ENCODE results near the gene TFB1M.
"Not testable (repeated sequence)": the region's sequence is repeated elsewhere in the genome, so short reads cannot be mapped to it uniquely, and the experiment has no call there.

The TFB1M gene

GRCh38 chr6:155329460-155330132, 15.3 kb upstream of the TFB1M start:
- DNase-seq, result no peak

- no peak for DNase-seq
These were observed 14.5 kb upstream of the TFB1M start for GRCh38 chr6:155328539-155329459.

- no peak for DNase-seq
These were observed 13.8 kb upstream of the TFB1M start for GRCh38 chr6:155328074-155328538.

GRCh38 chr6:155327326-155328073, 13.2 kb upstream of the TFB1M start:
- DNase-seq, result peak; percentile 44

GRCh38 chr6:155325700-155326516, 11.6 kb upstream of the TFB1M start:
- no peak for DNase-seq

GRCh38 chr6:155324993-155325392, 10.7 kb upstream of the TFB1M start:
- no peak for DNase-seq

GRCh38 chr6:155324172-155324571, 9.9 kb upstream of the TFB1M start:
- no peak for DNase-seq

GRCh38 chr6:155319902-155320301, 5.6 kb upstream of the TFB1M start:
- DNase-seq, result no peak

- no peak for DNase-seq
These were observed 2.9 kb upstream of the TFB1M start for GRCh38 chr6:155317186-155317585.

- DNase-seq, result no peak
These were observed 2.1 kb upstream of the TFB1M start for GRCh38 chr6:155316419-155316818.

- DNase-seq, result no peak
These were observed 1.2 kb upstream of the TFB1M start for GRCh38 chr6:155315516-155315871.

- peak; percentile 92 for DNase-seq
These were observed 660 bp upstream of the TFB1M start for GRCh38 chr6:155314773-155315515.

GRCh38 chr6:155313602-155314091, 637 bp downstream of the TFB1M start:
- DNase-seq, result peak; percentile 6

GRCh38 chr6:155312950-155313349, 1.3 kb downstream of the TFB1M start:
- DNase-seq, result not testable (repeated sequence)

- DNase-seq, result no peak
These were observed 2.7 kb downstream of the TFB1M start for GRCh38 chr6:155311583-155311982.

GRCh38 chr6:155311086-155311485, 3.2 kb downstream of the TFB1M start:
- DNase-seq, result no peak

GRCh38 chr6:155310596-155310995, 3.7 kb downstream of the TFB1M start:
- no peak for DNase-seq

- DNase-seq, result no peak
These were observed 5.1 kb downstream of the TFB1M start for GRCh38 chr6:155309150-155309549.

- DNase-seq, result no peak
These were observed 7.3 kb downstream of the TFB1M start for GRCh38 chr6:155306958-155307357.

GRCh38 chr6:155303361-155303870, 10.9 kb downstream of the TFB1M start:
- DNase-seq, result no peak

- no peak for DNase-seq
These were observed 12.4 kb downstream of the TFB1M start for GRCh38 chr6:155301867-155302266.

Measured in NCI-H2227 treated with DMSO at 0.1 percent for 48 hours (cell line).